BLaER1 treated with 17β-estradiol and CSF1 and Interleukin-3, amounts not matched to agents 10 nM and 100 nM (cell line): ENCODE results near the gene CEP250.
A peak's percentile ranks its signal among the peaks of the same experiment; 100 is the strongest.
"Not testable (repeated sequence)": the region's sequence is repeated elsewhere in the genome, so short reads cannot be mapped to it uniquely, and the experiment has no call there.

Experiments
- H3K27ac ChIP-seq, 11 experiments: shearing (Covaris generic); formaldehyde crosslinking; 2 replicates each; pipeline ENCODE4 v1.8.1; 2022
- H3K27me3 ChIP-seq, 11 experiments: shearing (Covaris generic); formaldehyde crosslinking; 2 replicates each; pipeline ENCODE4 v1.8.1; 2022
- H3K36me3 ChIP-seq, 11 experiments: shearing (Covaris generic); formaldehyde crosslinking; 2 replicates each; pipeline ENCODE4 v1.8.1; 2022
- H3K4me1 ChIP-seq, 10 experiments: shearing (Covaris generic); formaldehyde crosslinking; 2 replicates each; pipeline ENCODE4 v1.8.1; 2022
- H3K4me2 ChIP-seq, 11 experiments: shearing (Covaris generic); formaldehyde crosslinking; 2 replicates each; pipeline ENCODE4 v1.8.1; 2022
- H3K4me3 ChIP-seq, 10 experiments: shearing (Covaris generic); formaldehyde crosslinking; 2 replicates each; pipeline ENCODE4 v1.8.1; 2022
- H3K9ac ChIP-seq, 11 experiments: shearing (Covaris generic); formaldehyde crosslinking; 2 replicates each; pipeline ENCODE4 v1.8.1; 2022
- H3K9me3 ChIP-seq, 11 experiments: shearing (Covaris generic); formaldehyde crosslinking; replicated peaks in 1 of 11; 2 replicates each; pipeline ENCODE4 v1.8.1; 2022
- H4K20me1 ChIP-seq, 11 experiments: shearing (Covaris generic); formaldehyde crosslinking; 2 replicates each; pipeline ENCODE4 v1.8.1; 2022
- Cebpa-rat ChIP-seq, 11 experiments: shearing (Covaris generic); IDR thresholded peaks; 2 replicates each; pipeline ENCODE4 v1.8.1; 2022

CEP250 gene

GRCh38 chr20:35451295-35451694 is 4.1 kb upstream of the CEP250 start:
- Histone ChIP-seq H3K36me3 (no peaks in the 10 kb centered on the region), H3K27ac (no peak overlapping the region), H4K20me1 (peaks cover 0 to 4% (median 0%) of the 10 kb centered on the region in 11 experiments; a peak in 2 of 22 replicates), H3K9me3 (no peaks in the 10 kb centered on the region), H3K4me1 (peaks cover 15 to 25% (median 19%) of the 10 kb centered on the region in 10 experiments), H3K4me3 (no peak overlapping the region), H3K4me2 (no peak overlapping the region), H3K27me3 (no peaks in the 10 kb centered on the region), H3K9ac (no peak overlapping the region)
- TF ChIP-seq Cebpa-rat (IDR thresholded peaks at IDR 0.05): no peak

GRCh38 chr20:35453647-35454046 is 1.8 kb upstream of the CEP250 start:
- peaks cover 25 to 42% (median 33%) of the 10 kb centered on the region in 10 experiments for H3K4me1 ChIP-seq
- no peaks in the 10 kb centered on the region for H3K27me3 ChIP-seq
- peak overlapping the region in 9 of 11 experiments; percentile 22 to 96 (median 93); a peak in 13 of 22 replicates for H3K9ac ChIP-seq
- TF ChIP-seq Cebpa-rat (IDR thresholded peaks at IDR 0.05): no peak
- peaks cover 0 to 14% (median 0%) of the 10 kb centered on the region in 11 experiments; a peak in 3 of 22 replicates for H4K20me1 ChIP-seq
- no peaks in the 10 kb centered on the region for H3K36me3 ChIP-seq
- H3K4me3 ChIP-seq: peak overlapping the region in 9 of 10 experiments; percentile 73 to 96 (median 80); a peak in 12 of 20 replicates
- peak overlapping the region; percentile 71 to 93 (median 85) for H3K4me2 ChIP-seq
- H3K9me3 ChIP-seq: no peaks in the 10 kb centered on the region
- H3K27ac ChIP-seq: peak overlapping the region in 6 of 11 experiments; percentile 92 to 99 (median 96); a peak in 6 of 22 replicates

- H3K4me1 ChIP-seq: peaks cover 27 to 60% (median 49%) of the 10 kb centered on the region in 10 experiments
- peaks cover 7 to 25% (median 19%) of the 10 kb centered on the region in 11 experiments; a peak in 19 of 22 replicates for H3K36me3 ChIP-seq
- H3K9ac ChIP-seq: peak overlapping the region in 2 of 11 experiments; percentile 90 to 96; a peak in 2 of 22 replicates
- peak overlapping the region; percentile 78 to 93 (median 88) for H3K4me2 ChIP-seq
- peak overlapping the region in 1 of 11 experiments; percentile 96; a peak in 1 of 22 replicates for H3K27ac ChIP-seq
- H4K20me1 ChIP-seq: peaks cover 0 to 18% (median 0%) of the 10 kb centered on the region in 11 experiments; a peak in 7 of 22 replicates
- H3K4me3 ChIP-seq: peak overlapping the region in 1 of 10 experiments; percentile 82; a peak in 1 of 20 replicates
- H3K27me3 ChIP-seq, H3K9me3 ChIP-seq: not testable (repeated sequence)
These were observed 1.3 kb downstream of the CEP250 start for GRCh38 chr20:35456700-35457099.

- not testable (repeated sequence) for H3K27ac ChIP-seq, H3K27me3 ChIP-seq, H3K9me3 ChIP-seq, H3K4me3 ChIP-seq
- Histone ChIP-seq H3K36me3 (peaks cover 14 to 33% (median 23%) of the 10 kb centered on the region in 11 experiments; a peak in 20 of 22 replicates), H3K9ac (peak overlapping the region in 4 of 11 experiments; percentile 17 to 50 (median 28); a peak in 3 of 22 replicates), H4K20me1 (peaks cover 0 to 27% (median 6%) of the 10 kb centered on the region in 11 experiments; a peak in 15 of 22 replicates), H3K4me1 (peaks cover 34 to 68% (median 57%) of the 10 kb centered on the region in 10 experiments), H3K4me2 (peak overlapping the region in 8 of 11 experiments; percentile 3 to 93 (median 50); a peak in 9 of 22 replicates)
These were observed 2.1 kb downstream of the CEP250 start for GRCh38 chr20:35457539-35457938.

GRCh38 chr20:35458388-35458787 is 3.0 kb downstream of the CEP250 start:
- Histone ChIP-seq H3K27ac (no peak overlapping the region), H4K20me1 (peaks cover 0 to 35% (median 14%) of the 10 kb centered on the region in 11 experiments; a peak in 15 of 22 replicates), H3K4me2 (peak overlapping the region in 1 of 11 experiments; percentile 92; a peak in 2 of 22 replicates), H3K4me3 (no peak overlapping the region), H3K36me3 (peaks cover 18 to 42% (median 27%) of the 10 kb centered on the region in 11 experiments; a peak in 20 of 22 replicates), H3K9me3 (no peaks in the 10 kb centered on the region), H3K4me1 (peaks cover 30 to 71% (median 65%) of the 10 kb centered on the region in 10 experiments), H3K27me3 (no peaks in the 10 kb centered on the region), H3K9ac (peak overlapping the region in 1 of 11 experiments; percentile 50; a peak in 1 of 22 replicates)
- no peak for TF ChIP-seq Cebpa-rat (IDR thresholded peaks at IDR 0.05)

- peaks cover 6 to 32% (median 21%) of the 10 kb centered on the region in 11 experiments; a peak in 17 of 22 replicates for H4K20me1 ChIP-seq
- H3K4me3 ChIP-seq: no peak overlapping the region
- peak overlapping the region in 9 of 11 experiments; percentile 25 to 80 (median 66); a peak in 17 of 22 replicates for H3K4me2 ChIP-seq
- no peak for TF ChIP-seq Cebpa-rat (IDR thresholded peaks at IDR 0.05)
- peak overlapping the region in 5 of 11 experiments; percentile 24 to 57 (median 47); a peak in 10 of 22 replicates for H3K27ac ChIP-seq
- peaks cover 12 to 83% (median 73%) of the 10 kb centered on the region in 10 experiments for H3K4me1 ChIP-seq
- no peaks in the 10 kb centered on the region for H3K9me3 ChIP-seq
- peak overlapping the region in 6 of 11 experiments; percentile 2 to 35 (median 8); a peak in 3 of 22 replicates for H3K9ac ChIP-seq
- no peaks in the 10 kb centered on the region for H3K27me3 ChIP-seq
- H3K36me3 ChIP-seq: peaks cover 25 to 67% (median 44%) of the 10 kb centered on the region in 11 experiments; a peak in 20 of 22 replicates
These were observed 6.2 kb downstream of the CEP250 start for GRCh38 chr20:35461620-35462019.

GRCh38 chr20:35462351-35462750 is 7.0 kb downstream of the CEP250 start:
- Histone ChIP-seq H3K9ac (peak overlapping the region in 6 of 11 experiments; percentile 2 to 35 (median 15); a peak in 7 of 22 replicates), H3K4me2 (peak overlapping the region; percentile 0 to 80 (median 64); a peak in 18 of 22 replicates), H3K4me1 (peaks cover 9 to 83% (median 71%) of the 10 kb centered on the region in 10 experiments), H3K27me3 (no peaks in the 10 kb centered on the region), H3K9me3 (no peaks in the 10 kb centered on the region), H3K36me3 (peaks cover 27 to 71% (median 47%) of the 10 kb centered on the region in 11 experiments), H3K27ac (peak overlapping the region in 5 of 11 experiments; percentile 8 to 57 (median 47); a peak in 8 of 22 replicates), H4K20me1 (peaks cover 6 to 33% (median 22%) of the 10 kb centered on the region in 11 experiments; a peak in 17 of 22 replicates), H3K4me3 (no peak overlapping the region)
- no peak for TF ChIP-seq Cebpa-rat (IDR thresholded peaks at IDR 0.05)

- Histone ChIP-seq H3K4me3 (no peak overlapping the region), H4K20me1 (peaks cover 6 to 33% (median 22%) of the 10 kb centered on the region in 11 experiments; a peak in 17 of 22 replicates), H3K27me3 (no peaks in the 10 kb centered on the region), H3K4me2 (peak overlapping the region in 5 of 11 experiments; percentile 1 to 80 (median 68); a peak in 7 of 22 replicates), H3K27ac (peak overlapping the region in 3 of 11 experiments; percentile 27 to 54 (median 36); a peak in 5 of 22 replicates), H3K36me3 (peaks cover 41 to 84% (median 60%) of the 10 kb centered on the region in 11 experiments), H3K9ac (peak overlapping the region in 3 of 11 experiments; percentile 7 to 33 (median 18); a peak in 1 of 22 replicates), H3K9me3 (no peaks in the 10 kb centered on the region), H3K4me1 (peaks cover 9 to 78% (median 68%) of the 10 kb centered on the region in 10 experiments)
- TF ChIP-seq Cebpa-rat (IDR thresholded peaks at IDR 0.05): no peak
These were observed 8.3 kb downstream of the CEP250 start for GRCh38 chr20:35463455-35464300.
